OCI-LY3 (cell line): ENCODE measurements around the gene ACOXL.

ENCODE experiments used
- H2AFZ ChIP-seq: fragments of 200-600, 300-600 bp; shearing (Covaris generic); 2 replicates; pipeline ENCODE4 v1.6.0; 2014; ENCODE audit warnings: antibody characterized with exemption, low read depth, low read length
- H3K27ac ChIP-seq: fragments of 200-600, 300-600 bp; sonication (generic); 2 replicates; pipeline ENCODE4 v1.5.1; 2014; ENCODE audit warnings: mild to moderate bottlenecking, low read length, moderate library complexity, mixed read lengths
- H3K27me3 ChIP-seq: fragments of 200-600, 300-600 bp; sonication (generic); 2 replicates; pipeline ENCODE4 v1.6.1; 2014; ENCODE audit warnings: low read depth, low read length, mixed read lengths
- H3K36me3 ChIP-seq: fragments of 200-600, 300-600 bp; sonication (generic); replicated peaks from 2 replicates; pipeline ENCODE3; 2014; ENCODE audit warnings: low read depth, low read length, mixed read lengths
- H3K4me1 ChIP-seq: fragments of 300-600, 200-600 bp; sonication (generic); 2 replicates; pipeline ENCODE4 v1.6.1; 2014; ENCODE audit warnings: low read length, mixed read lengths
- H3K4me2 ChIP-seq: fragments of 200-600, 300-600 bp; sonication (generic); 2 replicates; pipeline ENCODE4 v1.6.1; 2014; ENCODE audit warnings: low read length, mixed read lengths
- H3K4me3 ChIP-seq: fragments of 300-600, 200-600 bp; sonication (generic); 2 replicates; pipeline ENCODE4 v1.5.1; 2014; ENCODE audit warnings: antibody characterized with exemption, mild to moderate bottlenecking, low read length, moderate library complexity
- H3K79me2 ChIP-seq: fragments of 300-600, 200-600 bp; shearing (Covaris generic); 2 replicates; pipeline ENCODE4 v1.6.1; 2014; ENCODE audit warnings: mild to moderate bottlenecking, low read length, mixed read lengths
- H3K9ac ChIP-seq: fragments of 300-600, 200-600 bp; shearing (Covaris generic); 2 replicates; pipeline ENCODE4 v1.6.0; 2014; ENCODE audit warnings: mild to moderate bottlenecking, low read length, moderate library complexity
- H3K9me3 ChIP-seq: fragments of 200-600, 300-600 bp; shearing (Covaris generic); 2 replicates; pipeline ENCODE4 v1.6.1; 2014; ENCODE audit warnings: low read length, mixed read lengths; ENCODE audit not compliant: insufficient read depth
- H4K20me1 ChIP-seq: fragments of 200-600, 300-600 bp; sonication (generic); 2 replicates; pipeline ENCODE4 v1.6.1; 2016; ENCODE audit warnings: low read length, mixed read lengths; ENCODE audit not compliant: insufficient read depth
- CTCF ChIP-seq: fragments of 200-600, 300-600 bp; sonication (generic); IDR thresholded peaks from 2 replicates; pipeline ENCODE4 v1.5.1; 2014; ENCODE audit warnings: antibody characterized with exemption, low read length, low read depth
- EZH2phosphoT487 ChIP-seq: fragments of 200-600 bp; shearing (Covaris generic); IDR thresholded peaks from 2 replicates; pipeline ENCODE4 v1.6.1; 2018; ENCODE audit warnings: antibody characterized with exemption, mixed run types, low read depth

Gene ACOXL

GRCh38 chr2:111135237-111135909 lies 403.0 kb downstream of the ACOXL start:
- H3K4me1 ChIP-seq = no peaks in the 10 kb centered on the region
- peaks cover 29% of the 10 kb centered on the region for H3K79me2 ChIP-seq
- H4K20me1 ChIP-seq = peaks cover 84% of the 10 kb centered on the region
- no peaks in the 10 kb centered on the region for H3K27me3 ChIP-seq
- H2AFZ ChIP-seq = no peak overlapping the region
- H3K4me3 ChIP-seq = no peak overlapping the region
- H3K4me2 ChIP-seq = no peak overlapping the region
- H3K9me3 ChIP-seq = no peaks in the 10 kb centered on the region
- TF ChIP-seq EZH2phosphoT487 (no peak), CTCF (no peak)
- H3K36me3 ChIP-seq = peaks cover 32% of the 10 kb centered on the region
- H3K27ac ChIP-seq = no peak overlapping the region
- no peak overlapping the region for H3K9ac ChIP-seq

GRCh38 chr2:111135910-111136297 lies 403.5 kb downstream of the ACOXL start:
- H3K9ac ChIP-seq = no peak overlapping the region
- H3K27me3 ChIP-seq = no peaks in the 10 kb centered on the region
- H3K4me3 ChIP-seq = no peak overlapping the region
- no peaks in the 10 kb centered on the region for H3K4me1 ChIP-seq
- no peak for TF ChIP-seq CTCF
- TF ChIP-seq EZH2phosphoT487 = no peak
- H3K9me3 ChIP-seq = no peaks in the 10 kb centered on the region
- H2AFZ ChIP-seq = no peak overlapping the region
- H3K79me2 ChIP-seq = peaks cover 27% of the 10 kb centered on the region
- peaks cover 33% of the 10 kb centered on the region for H3K36me3 ChIP-seq
- no peak overlapping the region for H3K4me2 ChIP-seq
- peaks cover 82% of the 10 kb centered on the region for H4K20me1 ChIP-seq
- H3K27ac ChIP-seq = no peak overlapping the region

- H3K36me3 ChIP-seq = peaks cover 22% of the 10 kb centered on the region
- H3K9ac ChIP-seq = no peak overlapping the region
- TF ChIP-seq CTCF = no peak
- TF ChIP-seq EZH2phosphoT487 = no peak
- no peak overlapping the region for H2AFZ ChIP-seq
- H4K20me1 ChIP-seq = peaks cover 80% of the 10 kb centered on the region
- H3K27ac ChIP-seq = no peak overlapping the region
- H3K27me3 ChIP-seq = peaks cover 6% of the 10 kb centered on the region
- no peak overlapping the region for H3K4me3 ChIP-seq
- no peak overlapping the region for H3K4me2 ChIP-seq
- no peaks in the 10 kb centered on the region for H3K4me1 ChIP-seq
- no peaks in the 10 kb centered on the region for H3K9me3 ChIP-seq
- H3K79me2 ChIP-seq = peaks cover 16% of the 10 kb centered on the region
These were observed 406.5 kb downstream of the ACOXL start for GRCh38 chr2:111138839-111139238.

GRCh38 chr2:111139637-111140317 lies 407.4 kb downstream of the ACOXL start:
- no peak overlapping the region for H3K9ac ChIP-seq

More at GRCh38 chr2:111139637-111140317, 407.4 kb downstream of the ACOXL start:
- Histone ChIP-seq H3K27ac (no peak overlapping the region), H3K79me2 (peaks cover 16% of the 10 kb centered on the region), H3K9me3 (no peaks in the 10 kb centered on the region), H2AFZ (no peak overlapping the region), H3K27me3 (peaks cover 9% of the 10 kb centered on the region), H3K4me3 (no peak overlapping the region), H3K4me1 (peaks cover 3% of the 10 kb centered on the region), H3K4me2 (no peak overlapping the region), H4K20me1 (peaks cover 80% of the 10 kb centered on the region), H3K36me3 (peaks cover 22% of the 10 kb centered on the region)
- TF ChIP-seq CTCF = no peak
- no peak for TF ChIP-seq EZH2phosphoT487
